Esophagus muscularis mucosa (tissue), 3 donors: ENCODE results near the gene DPPA2.

ENCODE experiments used
- POLR2AphosphoS5 ChIP-seq, 2 donors: sonication (generic); formaldehyde crosslinking; IDR thresholded peaks; one replicate each; pipeline ENCODE4 v1.6.1; 2017; ENCODE audit warnings: antibody characterized with exemption in 2 of 2
- TF ChIP-seq, protein P1 (sequence below), 3 experiments: fragments of 200-600 bp in 2 of 3; fragments of 450-650 bp in 1 of 3; sonication (generic) in 2 of 3; IDR thresholded peaks; one replicate each; pipeline ENCODE4 v1.5.1; 2017 to 2019; ENCODE audit warnings: antibody characterized with exemption in 3 of 3, mild to moderate bottlenecking in 2 of 3, moderate library complexity in 1 of 3

DNA sequence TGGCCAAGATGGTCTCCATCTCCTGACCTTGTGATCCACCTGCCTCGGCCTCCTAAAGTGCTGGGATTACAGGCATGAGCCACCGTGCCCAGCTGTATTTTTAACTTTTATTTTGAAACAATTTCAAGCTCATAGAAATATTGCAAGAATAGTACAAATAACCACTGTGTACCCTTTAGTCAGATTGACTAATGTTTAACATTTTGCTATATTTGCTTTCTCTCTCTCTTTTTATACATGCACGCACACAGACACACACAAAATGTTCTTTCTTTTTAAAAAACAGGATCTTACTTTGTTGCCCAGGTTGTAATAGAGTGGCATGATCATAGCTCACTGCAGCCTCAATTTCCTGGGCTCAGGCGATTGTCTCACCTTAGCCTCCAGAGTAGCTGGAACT lies 46.5 kb upstream of the DPPA2 start:
- TF ChIP-seq, protein P1, sequence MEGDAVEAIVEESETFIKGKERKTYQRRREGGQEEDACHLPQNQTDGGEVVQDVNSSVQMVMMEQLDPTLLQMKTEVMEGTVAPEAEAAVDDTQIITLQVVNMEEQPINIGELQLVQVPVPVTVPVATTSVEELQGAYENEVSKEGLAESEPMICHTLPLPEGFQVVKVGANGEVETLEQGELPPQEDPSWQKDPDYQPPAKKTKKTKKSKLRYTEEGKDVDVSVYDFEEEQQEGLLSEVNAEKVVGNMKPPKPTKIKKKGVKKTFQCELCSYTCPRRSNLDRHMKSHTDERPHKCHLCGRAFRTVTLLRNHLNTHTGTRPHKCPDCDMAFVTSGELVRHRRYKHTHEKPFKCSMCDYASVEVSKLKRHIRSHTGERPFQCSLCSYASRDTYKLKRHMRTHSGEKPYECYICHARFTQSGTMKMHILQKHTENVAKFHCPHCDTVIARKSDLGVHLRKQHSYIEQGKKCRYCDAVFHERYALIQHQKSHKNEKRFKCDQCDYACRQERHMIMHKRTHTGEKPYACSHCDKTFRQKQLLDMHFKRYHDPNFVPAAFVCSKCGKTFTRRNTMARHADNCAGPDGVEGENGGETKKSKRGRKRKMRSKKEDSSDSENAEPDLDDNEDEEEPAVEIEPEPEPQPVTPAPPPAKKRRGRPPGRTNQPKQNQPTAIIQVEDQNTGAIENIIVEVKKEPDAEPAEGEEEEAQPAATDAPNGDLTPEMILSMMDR (IDR thresholded peaks at IDR 0.05), result no peak
- TF ChIP-seq POLR2AphosphoS5 (IDR thresholded peaks at IDR 0.05), result no peak
